ENCODE data around the gene WDR53. TPM values are rescaled to one million over a fixed set of nuclear protein-coding genes. Genes with fewer than 3 reads are reported as not detected.
A peak's percentile ranks its signal among the peaks of the same experiment; 100 is the strongest.
"Not testable (repeated sequence)": the region's sequence is repeated elsewhere in the genome, so short reads cannot be mapped to it uniquely, and the experiment has no call there.

Gene WDR53
- 0.49 and 2.9 TPM in 2 replicates for total RNA-seq (2014; rRNA removed; shearing (Covaris generic))

DNA sequence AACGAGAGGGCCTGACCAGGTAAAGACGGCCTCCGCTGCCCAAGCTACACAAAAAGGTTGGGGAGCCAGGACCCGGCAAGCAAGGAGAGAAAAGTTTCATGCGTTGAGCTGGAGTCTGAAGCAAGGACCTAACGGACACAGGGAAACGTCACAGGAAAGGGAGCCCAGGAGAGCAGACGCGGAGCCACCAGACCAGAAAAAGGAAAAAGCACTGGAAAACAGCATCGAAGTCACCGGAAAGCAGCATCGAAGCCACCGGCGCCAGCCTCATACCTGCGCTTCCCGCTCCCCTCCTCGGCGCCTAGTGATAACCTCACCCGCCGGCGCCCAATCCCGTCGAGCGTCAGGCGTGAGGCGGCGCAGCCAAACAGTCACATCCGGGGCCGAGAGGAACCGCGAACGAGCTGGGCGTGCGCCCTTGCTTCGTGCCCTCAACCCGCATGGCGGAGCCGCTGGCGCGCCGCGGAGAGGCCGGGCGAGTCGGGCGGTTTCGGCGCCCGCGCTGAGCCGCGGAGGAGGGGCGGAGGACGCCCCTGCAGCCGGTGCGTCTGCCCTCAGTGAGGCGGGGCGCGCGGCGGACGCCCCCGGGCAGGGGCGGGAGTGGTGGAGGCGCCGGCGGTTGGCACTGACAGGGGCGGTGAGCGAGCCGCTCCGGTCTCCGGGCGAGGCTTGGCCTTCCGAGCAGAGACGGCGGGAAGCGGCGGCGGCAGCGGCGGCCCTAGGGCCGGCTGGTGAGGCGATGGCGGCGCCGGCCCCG, at the start of gene WDR53, which contains the start of gene FBXO45:
WDR53 (minus strand) TSS at position 309 of the 757 bp plus-strand sequence. CDS start 7,079 bp downstream, outside the sequence.
FBXO45 (plus strand) TSS at position 415 of the 757 bp plus-strand sequence; CDS start at position 740, 325 bp downstream.
- in situ Hi-C loops (cut with HindIII; ENCODE audit: low sequenced_read_pairs) = no loop called here
- peak; percentile 93 for DNase-seq (ENCODE audit: low spot score)

DNA sequence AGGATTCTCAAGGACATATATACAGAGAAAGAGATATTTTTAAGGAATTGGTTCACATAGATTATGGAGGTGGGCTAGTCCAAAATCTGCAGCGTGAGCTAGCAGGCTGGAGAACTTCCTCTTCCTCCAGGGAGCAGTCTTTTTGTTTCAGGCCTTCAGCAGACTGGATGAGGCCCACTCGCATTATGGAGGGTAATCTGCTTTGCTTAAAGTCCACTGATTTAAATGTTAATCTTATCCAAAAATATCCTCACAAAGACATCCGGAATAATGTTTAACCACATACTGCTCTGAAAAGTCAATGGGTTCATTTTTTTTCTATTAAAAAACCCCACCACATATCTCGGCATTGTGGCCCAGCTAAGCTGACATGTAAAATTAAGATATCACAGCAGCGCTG, 48.9 kb upstream of the WDR53 start:
- DNase-seq (ENCODE audit: low spot score) = no peak
- in situ Hi-C loops (cut with HindIII; ENCODE audit: low sequenced_read_pairs) = no loop called here

DNA sequence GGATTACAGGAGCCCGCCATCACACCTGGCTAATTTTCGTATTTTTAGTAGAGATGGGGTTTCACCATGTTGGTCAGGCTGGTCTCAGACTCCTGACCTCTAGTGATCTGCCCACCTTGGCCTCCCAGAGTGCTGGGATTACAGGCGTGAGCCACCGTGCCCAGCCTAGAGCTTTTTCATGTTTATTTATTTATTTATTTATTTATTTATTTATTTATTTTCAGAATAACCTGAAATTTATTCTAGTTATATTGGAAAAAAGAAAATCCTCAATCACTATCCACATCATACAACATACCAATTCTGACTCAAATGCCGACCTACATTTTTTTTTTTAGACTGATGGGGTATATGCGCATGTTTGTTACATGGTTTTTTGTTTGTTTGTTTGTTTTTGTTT, 46.9 kb upstream of the WDR53 start:
- DNase-seq (ENCODE audit: low spot score); in situ Hi-C loops (cut with HindIII; ENCODE audit: low sequenced_read_pairs): not testable (repeated sequence)

DNA sequence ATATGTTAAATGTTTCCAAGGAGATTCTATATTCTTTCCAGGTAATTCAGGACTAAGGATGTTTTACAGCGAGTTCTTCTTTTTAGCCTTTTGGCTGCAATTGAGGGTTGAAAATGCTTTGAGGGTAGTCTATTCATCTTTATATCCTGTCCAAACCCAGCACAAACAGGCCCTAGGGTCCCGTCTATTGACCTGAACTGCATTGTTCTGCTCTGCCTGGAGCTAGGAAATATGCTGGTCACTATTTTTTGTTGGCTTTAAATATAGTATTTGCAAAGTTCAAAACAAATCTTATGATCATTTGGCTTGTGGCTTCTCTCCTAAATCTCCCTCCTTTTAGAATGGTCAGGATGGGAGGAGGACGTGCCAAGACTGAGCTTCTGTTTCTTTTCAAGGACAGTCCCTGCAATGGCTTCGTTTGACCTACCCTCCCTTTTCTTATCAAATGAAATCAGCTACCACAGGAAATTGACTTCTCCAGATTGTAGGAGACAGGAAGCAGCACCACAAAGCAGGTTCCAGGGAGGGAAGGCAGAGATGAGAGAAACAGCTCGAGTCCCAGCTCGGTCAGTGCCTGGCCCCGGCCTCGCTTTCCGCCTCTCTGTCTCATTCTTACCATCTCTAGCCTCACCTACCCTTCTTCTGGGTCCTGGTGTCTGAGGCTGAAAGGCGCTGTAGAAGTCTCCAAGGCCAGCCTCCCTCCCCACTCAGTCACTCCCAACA, 43.6 kb upstream of the WDR53 start:
- in situ Hi-C loops (cut with HindIII; ENCODE audit: low sequenced_read_pairs) = no loop called here
- DNase-seq (ENCODE audit: low spot score) = peak; percentile 22

DNA sequence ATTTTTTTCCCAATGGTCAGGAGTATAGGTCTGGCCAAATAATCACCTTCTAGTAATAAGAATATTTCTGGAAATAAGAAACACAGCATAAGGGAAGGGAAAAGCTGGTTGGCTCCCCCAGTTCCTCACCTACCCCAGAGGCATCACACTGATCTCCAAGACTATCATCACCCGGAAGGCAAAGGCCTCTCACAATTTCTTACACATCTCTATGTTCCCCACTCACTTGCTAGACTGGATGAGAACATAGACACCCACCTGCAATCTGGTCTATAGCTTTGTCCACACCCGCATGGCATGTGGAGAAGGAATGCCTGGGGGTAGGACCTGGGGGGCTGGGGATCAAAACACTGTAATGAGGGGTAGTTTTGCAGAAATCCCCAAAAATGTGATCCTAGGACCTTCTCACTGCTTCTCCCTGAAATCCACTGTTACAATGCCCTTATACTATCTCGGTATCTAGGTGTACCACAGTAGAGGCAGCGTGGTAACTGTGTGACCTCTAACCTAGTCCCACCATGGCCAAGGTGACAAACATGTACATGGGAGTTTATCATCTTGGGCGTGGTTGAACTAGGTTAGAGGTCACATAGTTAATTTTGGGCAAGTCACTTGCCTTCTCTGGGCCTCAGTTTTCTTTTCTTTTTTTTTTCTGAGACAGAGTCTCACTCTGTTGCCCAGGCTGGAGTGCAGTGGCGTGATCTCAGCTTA, 41.6 kb upstream of the WDR53 start:
- in situ Hi-C loops (cut with HindIII; ENCODE audit: low sequenced_read_pairs) = no loop called here

DNA sequence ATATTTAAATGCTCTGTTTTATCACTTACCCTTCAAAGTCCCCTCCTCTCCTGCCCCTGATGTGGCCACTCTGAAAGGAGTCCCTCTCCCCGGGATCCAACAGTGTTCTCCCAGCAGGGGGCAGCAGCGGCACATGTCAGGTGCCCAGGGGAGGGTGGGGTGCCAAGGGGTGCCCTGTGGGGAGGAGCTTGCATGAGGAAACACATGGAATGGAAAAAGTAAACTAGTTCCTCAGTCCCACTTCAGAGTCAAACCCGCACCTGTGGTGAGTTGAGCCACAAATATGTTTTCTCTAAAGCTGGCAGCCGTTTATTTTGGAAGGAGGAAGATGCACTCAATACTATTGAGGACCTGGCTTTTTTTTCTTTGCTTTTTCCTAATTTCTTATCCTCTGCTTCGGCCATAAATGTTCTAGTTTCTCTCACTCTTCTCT, 41.0 kb upstream of the WDR53 start:
- peak; percentile 58 for DNase-seq (ENCODE audit: low spot score)
- in situ Hi-C loops (cut with HindIII; ENCODE audit: low sequenced_read_pairs) = no loop called here

More for the DNA sequence above, 41.6 kb upstream of the WDR53 start:
- DNase-seq (ENCODE audit: low spot score) = no peak

DNA sequence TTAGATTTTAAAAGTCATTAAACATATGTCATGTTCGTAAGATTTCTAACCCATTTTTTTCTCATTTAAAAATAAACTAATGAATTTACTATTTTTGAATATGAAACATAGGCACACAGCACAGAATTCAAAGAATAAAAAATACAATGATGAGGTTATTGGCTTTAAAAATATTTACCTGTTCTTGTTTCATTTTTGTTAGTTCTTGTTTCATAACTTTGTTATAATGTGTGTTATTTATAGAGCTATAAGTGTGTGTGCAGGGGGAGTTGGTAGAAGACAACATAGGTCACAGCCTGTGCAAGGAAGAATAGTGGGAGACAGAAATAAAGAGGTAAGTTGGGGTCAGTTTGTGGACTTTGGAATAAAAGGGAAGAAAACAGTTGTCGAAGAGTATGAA, 40.3 kb upstream of the WDR53 start:
- DNase-seq (ENCODE audit: low spot score) = no peak
- in situ Hi-C loops (cut with HindIII; ENCODE audit: low sequenced_read_pairs) = no loop called here

DNA sequence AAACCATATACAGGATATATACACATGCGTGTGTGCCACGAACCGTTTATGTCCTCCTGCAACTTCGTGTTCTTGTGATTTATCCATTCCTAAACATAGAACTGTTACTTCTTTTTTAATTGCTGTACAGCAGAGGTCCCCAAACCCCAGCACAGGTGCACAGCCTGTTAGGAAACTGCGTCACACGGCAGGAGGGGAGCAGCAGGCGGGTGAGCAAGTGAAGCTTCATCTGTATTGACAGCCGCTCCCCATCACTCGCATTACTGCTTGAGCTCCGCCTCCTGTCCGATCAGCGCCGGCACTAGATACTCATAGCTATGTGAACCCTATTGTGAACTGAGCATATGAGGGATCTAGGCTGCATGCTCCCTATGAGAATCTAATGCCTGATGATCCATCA, 36.2 kb upstream of the WDR53 start:
- in situ Hi-C loops (cut with HindIII; ENCODE audit: low sequenced_read_pairs) = no loop called here
- DNase-seq (ENCODE audit: low spot score) = peak; percentile 38

DNA sequence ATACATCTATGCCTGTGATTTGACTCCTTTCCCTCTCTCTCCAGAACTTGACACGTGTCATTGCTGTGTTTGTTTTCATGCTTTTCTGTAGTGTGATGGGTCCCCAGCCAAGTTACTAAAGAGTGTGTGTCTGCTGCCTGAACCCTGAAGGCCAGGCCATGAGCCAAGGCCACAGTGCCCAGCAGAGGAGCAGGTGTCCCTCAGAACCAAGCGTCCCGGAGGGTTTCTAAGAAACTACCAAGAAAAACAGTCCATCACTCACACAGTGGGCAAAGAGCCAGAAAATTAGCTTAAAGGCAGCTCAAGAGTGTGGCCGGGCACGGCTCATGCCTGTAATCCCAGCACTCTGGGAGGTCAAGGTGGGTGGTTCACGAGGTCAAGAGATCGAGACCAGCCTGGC, 35.3 kb upstream of the WDR53 start:
- peak; percentile 24 for DNase-seq (ENCODE audit: low spot score)
- in situ Hi-C loops (cut with HindIII; ENCODE audit: low sequenced_read_pairs) = no loop called here

DNA sequence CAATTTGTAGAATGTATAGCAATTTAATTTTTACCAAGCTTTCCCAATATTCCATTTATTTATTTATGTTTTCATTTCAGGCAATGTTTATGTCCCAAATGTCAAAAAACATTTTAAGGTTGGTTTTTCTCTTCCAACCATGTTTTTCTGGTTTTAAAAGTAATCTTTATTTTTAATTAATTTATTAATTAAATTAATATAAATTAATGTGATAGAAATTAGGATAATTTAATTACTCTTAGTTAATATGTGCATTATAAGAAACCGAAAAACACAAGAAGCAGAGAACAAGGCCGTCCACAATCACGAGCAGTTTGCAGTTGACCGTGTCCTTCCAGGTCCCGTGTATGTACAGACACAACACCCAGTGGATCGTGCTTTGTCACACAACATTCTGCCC, 34.3 kb upstream of the WDR53 start:
- DNase-seq (ENCODE audit: low spot score) = no peak
- in situ Hi-C loops (cut with HindIII; ENCODE audit: low sequenced_read_pairs) = no loop called here

DNA sequence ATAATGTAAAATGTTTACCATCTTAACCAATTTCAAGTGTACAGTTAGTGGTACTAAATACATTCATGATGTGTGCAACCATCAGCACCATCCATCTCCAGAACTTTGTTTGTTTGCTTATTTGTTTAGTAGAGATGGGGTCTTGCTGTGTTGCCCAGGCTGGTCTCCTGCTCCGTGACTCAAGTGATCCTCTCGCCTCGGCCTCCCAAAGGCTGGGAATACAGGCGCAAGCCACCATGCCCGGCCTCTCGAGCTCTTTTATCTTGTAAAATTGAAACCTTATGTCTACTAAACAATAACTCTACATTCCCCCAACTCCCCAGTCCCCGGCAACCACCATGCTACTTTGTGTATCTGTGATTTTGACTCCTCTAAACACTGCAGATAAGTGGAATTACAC, 32.0 kb upstream of the WDR53 start:
- no peak for DNase-seq (ENCODE audit: low spot score)
- in situ Hi-C loops (cut with HindIII; ENCODE audit: low sequenced_read_pairs) = no loop called here

DNA sequence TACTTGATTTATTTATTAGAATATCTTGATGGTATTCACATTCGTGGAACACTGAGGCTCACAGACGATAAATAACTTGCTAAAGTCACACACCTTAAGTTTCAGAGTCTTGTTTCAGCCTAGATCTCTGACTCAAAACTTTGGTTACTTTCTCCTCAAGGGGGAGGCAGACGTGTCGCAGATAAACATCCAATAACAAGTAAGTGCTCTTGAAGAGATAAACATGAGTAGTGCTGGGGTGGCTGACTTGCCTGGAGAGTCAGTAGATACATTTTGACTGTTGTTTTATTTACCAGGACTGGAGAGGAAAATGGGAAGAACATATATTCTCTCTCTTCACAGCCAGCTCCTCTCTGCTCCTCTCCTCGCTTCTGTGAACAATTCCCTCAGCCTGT, 31.4 kb upstream of the WDR53 start:
- in situ Hi-C loops (cut with HindIII; ENCODE audit: low sequenced_read_pairs) = no loop called here
- no peak for DNase-seq (ENCODE audit: low spot score)

DNA sequence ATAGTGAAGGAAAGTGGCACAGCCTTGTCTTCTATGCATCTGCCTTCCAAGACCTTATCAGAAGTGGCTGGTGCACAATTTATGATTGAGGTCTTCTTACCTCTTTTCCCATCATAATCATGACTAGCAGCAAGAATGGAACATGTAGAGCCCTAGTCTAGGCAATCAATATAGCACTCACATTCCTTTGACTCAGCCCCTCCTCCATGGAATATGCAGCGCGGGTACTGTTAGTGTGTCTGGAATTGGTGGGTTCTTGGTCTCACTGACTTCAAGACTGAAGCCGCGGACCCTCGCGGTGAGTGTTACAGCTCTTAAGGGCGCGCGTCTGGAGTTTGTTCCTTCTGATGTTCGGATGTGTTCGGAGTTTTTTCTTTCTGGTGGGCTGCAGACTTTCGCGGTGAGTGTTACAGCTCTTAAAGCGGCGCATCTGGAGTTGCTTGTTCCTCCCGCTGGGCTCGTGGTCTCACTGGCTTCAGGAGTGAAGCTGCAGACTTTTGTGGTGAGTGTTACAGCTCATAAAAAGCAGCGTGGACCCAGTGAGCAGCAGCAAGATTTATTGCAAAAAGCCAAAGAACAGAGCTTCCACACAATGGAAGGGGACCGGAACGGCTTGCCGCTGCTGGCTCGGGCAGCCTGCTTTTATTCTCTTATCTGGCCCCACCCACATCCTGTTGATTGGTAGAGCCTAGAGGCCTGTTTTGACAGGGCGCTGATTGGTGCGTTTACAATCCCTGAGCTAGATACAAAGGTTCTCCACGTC, 29.8 kb upstream of the WDR53 start:
- DNase-seq (ENCODE audit: low spot score); in situ Hi-C loops (cut with HindIII; ENCODE audit: low sequenced_read_pairs): not testable (repeated sequence)

DNA sequence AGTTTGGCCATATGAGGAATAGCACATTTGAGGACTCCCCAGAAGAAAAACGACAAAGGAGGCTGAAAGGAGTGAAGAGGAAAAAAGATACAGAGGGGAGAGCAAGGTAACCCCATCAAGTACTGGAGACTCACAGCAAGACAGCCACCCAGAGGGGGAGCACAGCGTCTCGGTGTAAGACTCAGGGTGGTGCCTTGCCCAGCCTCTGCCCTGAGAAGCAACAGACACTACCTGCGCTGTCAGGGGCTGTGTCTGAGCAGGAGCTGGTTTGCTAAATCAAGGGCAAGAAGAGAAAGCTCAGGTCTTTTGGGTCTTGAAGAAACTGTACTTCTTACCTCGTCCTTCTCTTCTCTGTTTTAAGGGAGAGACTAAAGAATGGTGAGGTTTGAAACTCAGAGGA, 28.0 kb upstream of the WDR53 start:
- in situ Hi-C loops (cut with HindIII; ENCODE audit: low sequenced_read_pairs) = no loop called here
- DNase-seq (ENCODE audit: low spot score) = no peak

DNA sequence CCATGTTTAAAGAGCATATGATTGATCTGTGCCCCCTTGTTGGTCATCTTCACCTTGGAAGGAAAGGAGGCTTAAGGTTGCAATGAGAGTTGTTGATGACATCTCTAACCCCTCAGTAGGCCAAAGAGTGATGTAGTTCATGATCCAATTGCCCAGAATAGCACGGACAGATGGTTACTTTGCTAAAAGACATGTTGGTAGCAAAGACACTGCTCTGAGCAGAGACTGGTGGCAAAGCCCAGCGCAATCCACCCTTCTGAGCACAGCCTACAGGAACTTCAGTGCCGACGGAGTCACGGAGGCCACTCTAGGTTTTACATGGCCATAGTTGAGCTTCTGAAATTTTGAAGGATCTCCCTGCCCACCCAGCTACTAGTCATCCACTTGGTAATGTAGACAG, 21.9 kb upstream of the WDR53 start:
- in situ Hi-C loops (cut with HindIII; ENCODE audit: low sequenced_read_pairs) = no loop called here
- DNase-seq (ENCODE audit: low spot score) = no peak

DNA sequence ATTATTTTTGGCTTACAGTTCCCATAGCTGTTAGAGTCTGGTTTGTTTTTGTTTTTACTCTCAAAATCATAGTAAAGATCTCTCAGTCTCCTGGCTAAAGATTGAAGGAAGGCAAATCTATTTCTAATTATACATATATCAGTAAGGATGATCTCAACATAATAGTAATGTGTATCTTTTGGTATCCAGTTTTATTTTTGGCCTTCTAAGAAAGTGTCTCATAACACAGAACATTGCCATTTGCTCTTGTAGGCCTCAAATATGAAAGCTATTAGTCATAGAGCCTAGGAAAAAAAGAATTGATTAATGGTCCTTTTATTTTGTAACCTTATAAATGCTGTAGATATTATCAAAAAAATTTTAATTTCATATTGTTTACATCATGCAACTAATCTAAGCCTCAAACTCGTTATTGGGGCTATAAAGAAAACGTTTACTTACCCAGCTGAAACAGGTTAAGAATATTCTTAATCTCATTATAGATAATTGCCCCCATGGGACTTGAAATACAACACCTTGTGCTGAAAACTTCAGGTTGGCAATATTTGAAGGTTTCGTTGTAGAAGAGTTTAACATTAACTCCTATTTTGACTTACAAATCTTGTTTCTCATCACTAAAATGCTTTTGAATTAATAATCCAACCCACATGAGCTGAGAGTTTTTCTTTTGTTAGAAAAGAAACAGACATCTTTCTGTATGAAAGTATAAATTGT, 16.8 kb upstream of the WDR53 start:
- no peak for DNase-seq (ENCODE audit: low spot score)
- in situ Hi-C loops (cut with HindIII; ENCODE audit: low sequenced_read_pairs) = no loop called here

DNA sequence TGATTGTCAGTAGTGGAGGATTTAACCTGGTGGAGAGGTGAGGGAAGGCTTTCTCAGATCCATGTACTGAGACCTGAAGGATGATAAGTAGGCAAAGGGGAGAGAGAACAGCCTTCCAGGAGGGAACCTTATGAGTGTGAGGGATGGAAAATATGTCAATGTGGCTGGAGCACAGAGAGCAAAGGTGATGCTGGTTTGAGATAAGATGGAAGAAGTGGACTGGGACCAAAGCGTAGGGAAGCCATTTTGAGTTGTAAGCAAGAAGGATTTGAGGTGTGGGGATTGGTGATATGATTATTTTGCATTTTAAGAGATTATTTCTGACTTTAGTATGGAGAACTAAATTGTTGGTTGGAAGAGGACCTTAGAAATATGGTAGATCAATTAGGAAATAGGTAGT, 4.0 kb upstream of the WDR53 start:
- DNase-seq (ENCODE audit: low spot score) = no peak
- in situ Hi-C loops (cut with HindIII; ENCODE audit: low sequenced_read_pairs) = no loop called here

DNA sequence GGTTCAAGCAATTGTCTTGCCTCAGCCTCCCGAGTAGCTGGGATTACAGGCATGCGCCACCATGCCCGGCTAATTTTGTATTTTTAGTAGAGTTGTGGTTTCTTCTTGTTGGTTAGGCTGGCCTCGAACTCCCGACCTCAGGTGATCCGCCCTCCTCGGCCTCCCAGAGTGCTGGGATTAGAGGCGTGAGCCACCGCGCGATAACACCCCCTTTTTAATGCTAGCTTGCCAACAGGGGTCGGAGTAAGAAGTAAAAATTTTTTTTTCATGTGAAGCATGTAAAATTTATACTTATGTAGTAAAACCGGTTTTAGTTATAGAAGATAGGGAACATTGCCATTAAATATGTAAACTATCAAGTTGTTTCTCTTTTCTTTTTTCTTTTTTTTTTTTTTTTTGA, 2.0 kb upstream of the WDR53 start:
- DNase-seq (ENCODE audit: low spot score); in situ Hi-C loops (cut with HindIII; ENCODE audit: low sequenced_read_pairs): not testable (repeated sequence)
